Panc1 (cell line): ENCODE results near the gene ZNF32.

Experiments used
- CTCF ChIP-seq: fragments of 450-650 bp; IDR thresholded peaks from 2 replicates; pipeline ENCODE4 v1.5.1; 2017; ENCODE audit warnings: mild to moderate bottlenecking
- POLR2AphosphoS5 ChIP-seq: IDR thresholded peaks from 2 replicates; pipeline ENCODE4 v1.6.1; 2012; ENCODE audit warnings: mild to moderate bottlenecking, low read depth, low read length, moderate library complexity
- REST ChIP-seq, 2 experiments: IDR thresholded peaks; 2 replicates each; pipeline ENCODE4 v1.6.1; 2011 to 2012; ENCODE audit warnings: low read depth in 2 of 2, control low read depth in 1 of 2, low read length in 1 of 2, mild to moderate bottlenecking in 1 of 2, moderate library complexity in 1 of 2; ENCODE audit not compliant: insufficient read depth in 1 of 2

GRCh38 chr10:43669386-43669785 lies 20.7 kb upstream of the ZNF32 start:
- no peak for TF ChIP-seq REST (IDR thresholded peaks at IDR 0.05; ENCODE audit: insufficient read depth in 1 of 2, low read depth in 2 of 2, low read length in 1 of 2)
- no peak for TF ChIP-seq CTCF
- no peak for TF ChIP-seq POLR2AphosphoS5
